Breast epithelium (tissue), 4 donors: ENCODE results near the gene ZZZ3. TPM values are rescaled to one million over a fixed set of nuclear protein-coding genes. Genes with fewer than 3 reads are reported as not detected.

Experiments used
- DNase-seq, 2 donors: peaks; one replicate each; pipeline ENCODE4 v3.0.0-alpha.2; 2019; ENCODE audit warnings: low spot score in 2 of 2
- H3K27ac ChIP-seq, 2 donors: fragments of 200-600 bp; sonication (generic) in 1 of 2; one replicate each; pipeline ENCODE4 v1.5.1; 2016 to 2019; ENCODE audit warnings: mild to moderate bottlenecking in 1 of 2
- H3K27me3 ChIP-seq, 2 donors: fragments of 200-600 bp; sonication (generic) in 1 of 2; one replicate each; pipeline versions ENCODE4 v1.5.1 to v1.6.0; 2017 to 2019; ENCODE audit warnings: control low read depth in 1 of 2, mild to moderate bottlenecking in 1 of 2
- H3K36me3 ChIP-seq: fragments of 200-600 bp; one replicate; pipeline ENCODE4 v1.5.1; 2019
- H3K4me1 ChIP-seq, 2 donors: fragments of 200-600 bp; sonication (generic); one replicate each; pipeline ENCODE4 v1.5.1; 2016 to 2019; ENCODE audit warnings: control low read depth in 1 of 2
- H3K4me3 ChIP-seq, 3 donors: fragments of 200-600 bp; sonication (generic); 1 replicate in 2 of 3; 2 replicates in 1 of 3; pipeline ENCODE4 v1.5.1; 2016 to 2019; ENCODE audit warnings: mild to moderate bottlenecking in 3 of 3, moderate library complexity in 2 of 3
- H3K9me3 ChIP-seq, 2 donors: fragments of 200-600 bp; sonication (generic) in 1 of 2; one replicate each; pipeline ENCODE4 v1.5.1; 2016 to 2019; ENCODE audit warnings: control low read depth in 1 of 2
- POLR2A ChIP-seq: fragments of 450-650 bp; IDR thresholded peaks from one replicate; pipeline ENCODE4 v1.6.1; 2016; ENCODE audit warnings: antibody characterized with exemption, mild to moderate bottlenecking, moderate library complexity
- POLR2AphosphoS5 ChIP-seq, 3 donors: sonication (generic); formaldehyde crosslinking; IDR thresholded peaks; one replicate each; pipeline ENCODE4 v1.6.1; 2017; ENCODE audit warnings: antibody characterized with exemption in 3 of 3
- intact Hi-C: fragments of 100-400 bp; cut with DNase I; formaldehyde crosslinking; loops from one replicate; pipeline ENCODE4 v1.15.1; 2023; ENCODE audit warnings: low total_unique reads
- total RNA-seq, 3 donors: library from RNA; depleted of rRNA; stranded (reverse); fragments of >200 nt; gene quantifications; one replicate each; pipeline ENCODE4 v1.1.0, GENCODE V29; 2016
- TF ChIP-seq, protein P1 (sequence below), 3 donors: fragments of 450-650 bp; IDR thresholded peaks; one replicate each; pipeline ENCODE4 v1.5.1; 2016 to 2017; ENCODE audit warnings: antibody characterized with exemption in 3 of 3, mild to moderate bottlenecking in 3 of 3, moderate library complexity in 3 of 3

ZZZ3 gene
- total RNA-seq, 3 donors from 2014 or later = 41.1 to 133 (median 87.2) TPM

DNA sequence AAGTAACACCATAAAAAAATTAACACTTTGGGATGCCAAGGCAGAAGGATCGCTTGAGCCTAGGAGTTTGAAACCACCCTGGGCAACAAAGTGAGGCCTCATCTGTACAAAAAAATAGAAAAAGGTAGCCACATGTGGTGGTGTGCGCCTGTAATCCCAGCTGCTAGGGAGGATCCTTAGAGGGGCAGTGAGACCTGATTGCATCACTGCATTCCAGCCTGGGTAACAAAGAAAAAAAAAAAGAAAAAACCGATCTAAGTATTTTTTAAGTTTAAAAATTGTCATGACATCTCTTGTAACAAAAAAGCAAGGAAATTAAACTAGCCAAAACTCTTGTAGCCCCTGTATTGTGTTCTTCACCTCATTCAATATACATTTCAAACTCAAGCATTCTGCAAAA, 39.5 kb downstream of the ZZZ3 start:
- Histone ChIP-seq H3K4me1 (no peaks in the 10 kb centered on the region), H3K27ac (no peak overlapping the region), H3K4me3 (no peak overlapping the region), H3K27me3 (no peaks in the 10 kb centered on the region), H3K9me3 (no peaks in the 10 kb centered on the region), H3K36me3 (no peaks in the 10 kb centered on the region)
- TF ChIP-seq, protein P1, sequence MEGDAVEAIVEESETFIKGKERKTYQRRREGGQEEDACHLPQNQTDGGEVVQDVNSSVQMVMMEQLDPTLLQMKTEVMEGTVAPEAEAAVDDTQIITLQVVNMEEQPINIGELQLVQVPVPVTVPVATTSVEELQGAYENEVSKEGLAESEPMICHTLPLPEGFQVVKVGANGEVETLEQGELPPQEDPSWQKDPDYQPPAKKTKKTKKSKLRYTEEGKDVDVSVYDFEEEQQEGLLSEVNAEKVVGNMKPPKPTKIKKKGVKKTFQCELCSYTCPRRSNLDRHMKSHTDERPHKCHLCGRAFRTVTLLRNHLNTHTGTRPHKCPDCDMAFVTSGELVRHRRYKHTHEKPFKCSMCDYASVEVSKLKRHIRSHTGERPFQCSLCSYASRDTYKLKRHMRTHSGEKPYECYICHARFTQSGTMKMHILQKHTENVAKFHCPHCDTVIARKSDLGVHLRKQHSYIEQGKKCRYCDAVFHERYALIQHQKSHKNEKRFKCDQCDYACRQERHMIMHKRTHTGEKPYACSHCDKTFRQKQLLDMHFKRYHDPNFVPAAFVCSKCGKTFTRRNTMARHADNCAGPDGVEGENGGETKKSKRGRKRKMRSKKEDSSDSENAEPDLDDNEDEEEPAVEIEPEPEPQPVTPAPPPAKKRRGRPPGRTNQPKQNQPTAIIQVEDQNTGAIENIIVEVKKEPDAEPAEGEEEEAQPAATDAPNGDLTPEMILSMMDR (IDR thresholded peaks at IDR 0.05) = no peak
- TF ChIP-seq POLR2A (no peak), POLR2AphosphoS5 (IDR thresholded peaks at IDR 0.05) (no peak)
- intact Hi-C loops = no loop called here
- DNase-seq = no peak

DNA sequence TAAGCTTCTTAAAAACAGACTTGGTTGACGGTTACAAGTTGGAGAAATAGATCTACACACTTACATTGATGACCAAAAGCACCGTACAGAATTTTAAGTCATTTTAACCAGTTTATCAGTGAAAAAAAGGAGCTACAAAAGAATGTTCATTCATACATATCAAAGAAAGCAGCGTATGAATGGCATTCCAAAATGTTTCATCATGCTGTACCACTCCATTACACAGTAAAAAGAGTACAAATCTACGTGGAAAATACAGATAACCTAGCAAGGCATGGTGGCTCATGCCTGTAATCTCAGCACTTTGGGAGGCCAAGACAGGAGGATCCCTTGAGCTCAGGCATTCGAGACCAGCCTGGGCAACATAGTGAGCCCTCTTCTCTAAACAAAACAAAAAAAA, 40.3 kb downstream of the ZZZ3 start:
- H3K36me3 ChIP-seq = no peaks in the 10 kb centered on the region
- DNase-seq = no peak
- intact Hi-C loops = no loop called here
- no peak overlapping the region for H3K4me3 ChIP-seq
- H3K27me3 ChIP-seq = no peaks in the 10 kb centered on the region
- no peaks in the 10 kb centered on the region for H3K4me1 ChIP-seq
- no peak overlapping the region for H3K27ac ChIP-seq
- TF ChIP-seq POLR2AphosphoS5 (IDR thresholded peaks at IDR 0.05) = no peak
- TF ChIP-seq, protein P1 (IDR thresholded peaks at IDR 0.05) = no peak
- TF ChIP-seq POLR2A = no peak
- H3K9me3 ChIP-seq = no peaks in the 10 kb centered on the region

DNA sequence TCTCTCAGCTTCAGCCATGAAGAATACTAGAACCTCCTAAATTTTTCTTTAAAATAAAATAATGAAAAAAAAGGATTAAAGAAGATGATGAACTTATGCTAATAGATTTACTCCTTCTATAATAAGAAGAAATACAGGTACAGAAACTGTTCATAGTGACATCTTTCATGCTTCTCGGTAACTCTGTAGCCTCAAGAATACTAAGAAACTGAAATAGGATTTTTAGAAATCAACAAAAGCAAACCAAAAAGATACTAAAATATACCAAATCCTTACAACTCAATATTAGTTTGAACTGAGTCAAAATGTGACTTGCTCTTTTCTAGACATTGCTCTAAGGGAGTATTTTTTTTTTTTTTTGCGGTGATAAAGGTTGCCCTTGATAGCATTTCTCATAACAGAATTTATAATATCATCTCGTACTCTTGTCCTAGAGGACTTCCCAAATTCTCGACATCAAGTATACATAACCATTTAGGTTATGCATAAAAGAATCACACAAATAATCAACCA, 42.8 kb downstream of the ZZZ3 start:
- Histone ChIP-seq H3K4me1 (no peaks in the 10 kb centered on the region), H3K36me3 (no peaks in the 10 kb centered on the region), H3K27ac (no peak overlapping the region), H3K4me3 (no peak overlapping the region), H3K9me3 (no peaks in the 10 kb centered on the region), H3K27me3 (no peaks in the 10 kb centered on the region)
- TF ChIP-seq, protein P1 (IDR thresholded peaks at IDR 0.05) = no peak
- TF ChIP-seq POLR2AphosphoS5 (IDR thresholded peaks at IDR 0.05) (no peak), POLR2A (no peak)
- DNase-seq = no peak
- intact Hi-C loops = no loop called here

DNA sequence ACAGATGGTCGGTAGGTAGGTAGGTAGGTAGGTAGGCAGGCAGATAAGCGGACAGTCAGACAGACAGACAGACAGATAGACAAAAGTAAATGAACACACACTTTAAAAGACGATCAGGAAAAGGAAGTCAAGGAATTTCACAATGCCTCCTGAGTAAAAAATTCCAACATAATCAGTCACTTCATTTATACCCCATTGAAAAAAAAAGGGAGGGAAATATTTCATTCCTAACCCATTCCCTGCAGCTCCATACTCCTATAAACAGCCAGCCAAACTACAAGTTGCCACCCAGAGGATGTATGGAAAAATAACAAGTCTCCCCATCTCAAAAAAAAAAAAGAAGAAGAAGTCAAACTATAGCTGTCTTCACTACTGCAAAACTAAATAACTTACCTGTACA, 43.4 kb downstream of the ZZZ3 start:
- no peak for DNase-seq
- TF ChIP-seq, protein P1 (IDR thresholded peaks at IDR 0.05) = no peak
- TF ChIP-seq POLR2A = no peak
- TF ChIP-seq POLR2AphosphoS5 (IDR thresholded peaks at IDR 0.05) = no peak
- no peak overlapping the region for H3K27ac ChIP-seq
- no peaks in the 10 kb centered on the region for H3K36me3 ChIP-seq
- no peaks in the 10 kb centered on the region for H3K27me3 ChIP-seq
- H3K4me3 ChIP-seq = no peak overlapping the region
- H3K4me1 ChIP-seq = no peaks in the 10 kb centered on the region
- H3K9me3 ChIP-seq = no peaks in the 10 kb centered on the region
- intact Hi-C loops = no loop called here

DNA sequence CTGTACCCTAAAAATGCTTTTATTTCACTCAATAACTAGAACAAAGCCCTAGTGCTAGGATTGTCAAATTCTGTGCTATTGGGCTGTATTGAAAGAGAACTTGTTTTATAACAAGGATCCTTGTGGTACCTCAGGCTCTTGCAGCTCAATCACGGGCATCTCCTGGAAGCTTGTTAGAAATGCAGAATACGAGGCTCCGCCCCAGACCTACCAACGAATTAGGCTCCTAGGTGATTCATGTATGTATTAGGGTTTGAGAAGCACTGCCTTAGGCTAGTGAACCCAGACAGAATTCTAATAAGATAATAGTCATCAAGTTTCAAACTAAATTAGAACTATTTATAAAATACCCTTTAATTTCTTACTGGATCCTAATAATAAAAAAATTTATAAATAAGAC, 45.6 kb downstream of the ZZZ3 start:
- Histone ChIP-seq H3K4me1 (no peaks in the 10 kb centered on the region), H3K4me3 (no peak overlapping the region), H3K27me3 (no peaks in the 10 kb centered on the region), H3K27ac (no peak overlapping the region), H3K9me3 (no peaks in the 10 kb centered on the region), H3K36me3 (no peaks in the 10 kb centered on the region)
- no peak for DNase-seq
- intact Hi-C loops = no loop called here
- TF ChIP-seq POLR2A = no peak
- TF ChIP-seq POLR2AphosphoS5 (IDR thresholded peaks at IDR 0.05) = no peak
- TF ChIP-seq, protein P1 (IDR thresholded peaks at IDR 0.05) = no peak

Other genes starting within 250 kb of the ZZZ3 start
- 100 to 1,000 TPM in 2 of 3 donors, 10 to 100 TPM in 1; 96.4 to 144 (median 133) TPM for gene USP33, start 77.2 kb upstream of the ZZZ3 start, total RNA-seq
- 10 to 100 TPM; 20.3 to 30.3 (median 22.2) TPM for gene MIGA1, start 97.0 kb upstream of the ZZZ3 start, total RNA-seq
- gene NEXN, start 206.0 kb upstream of the ZZZ3 start, total RNA-seq = 10 to 100 TPM; 12.8 to 18.4 (median 17.3) TPM